ENCODE data around the gene MOB3A. TPM values are rescaled to one million over a fixed set of nuclear protein-coding genes. Genes with fewer than 3 reads are reported as not detected.

The MOB3A gene
- total and polyA plus RNA-seq, 10 of the 15 experiments (the other 5 are each of a cell fraction or from before 2014, with no cell fraction given): 7.5 to 229 (median 79.4) TPM

DNA sequence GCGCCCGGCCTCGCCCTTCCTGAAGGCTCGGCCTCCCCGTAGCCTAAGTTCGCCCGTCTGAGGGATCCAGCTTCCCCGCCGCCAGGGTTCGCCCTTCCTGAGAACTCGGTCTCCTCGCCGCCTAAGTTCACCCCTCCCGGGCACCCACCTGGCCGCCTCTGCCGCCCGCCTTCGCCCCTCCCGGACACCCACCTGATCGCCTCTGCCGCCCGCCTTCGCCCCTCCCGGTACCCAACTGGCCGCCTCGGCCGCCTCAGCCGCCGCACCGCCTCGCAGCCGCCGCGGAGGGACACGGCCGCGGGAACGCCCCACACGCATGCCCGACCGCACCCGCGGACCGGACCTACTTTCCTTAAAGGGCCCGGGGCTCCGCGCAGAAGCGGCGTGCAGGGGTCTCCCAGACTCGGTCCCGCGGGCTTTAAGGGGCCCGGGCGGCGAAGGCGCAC, at the start of gene MOB3A (continued):
- TF ChIP-seq, protein P1, sequence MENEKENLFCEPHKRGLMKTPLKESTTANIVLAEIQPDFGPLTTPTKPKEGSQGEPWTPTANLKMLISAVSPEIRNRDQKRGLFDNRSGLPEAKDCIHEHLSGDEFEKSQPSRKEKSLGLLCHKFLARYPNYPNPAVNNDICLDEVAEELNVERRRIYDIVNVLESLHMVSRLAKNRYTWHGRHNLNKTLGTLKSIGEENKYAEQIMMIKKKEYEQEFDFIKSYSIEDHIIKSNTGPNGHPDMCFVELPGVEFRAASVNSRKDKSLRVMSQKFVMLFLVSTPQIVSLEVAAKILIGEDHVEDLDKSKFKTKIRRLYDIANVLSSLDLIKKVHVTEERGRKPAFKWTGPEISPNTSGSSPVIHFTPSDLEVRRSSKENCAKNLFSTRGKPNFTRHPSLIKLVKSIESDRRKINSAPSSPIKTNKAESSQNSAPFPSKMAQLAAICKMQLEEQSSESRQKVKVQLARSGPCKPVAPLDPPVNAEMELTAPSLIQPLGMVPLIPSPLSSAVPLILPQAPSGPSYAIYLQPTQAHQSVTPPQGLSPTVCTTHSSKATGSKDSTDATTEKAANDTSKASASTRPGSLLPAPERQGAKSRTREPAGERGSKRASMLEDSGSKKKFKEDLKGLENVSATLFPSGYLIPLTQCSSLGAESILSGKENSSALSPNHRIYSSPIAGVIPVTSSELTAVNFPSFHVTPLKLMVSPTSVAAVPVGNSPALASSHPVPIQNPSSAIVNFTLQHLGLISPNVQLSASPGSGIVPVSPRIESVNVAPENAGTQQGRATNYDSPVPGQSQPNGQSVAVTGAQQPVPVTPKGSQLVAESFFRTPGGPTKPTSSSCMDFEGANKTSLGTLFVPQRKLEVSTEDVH (IDR thresholded peaks at IDR 0.05; ENCODE audit: low read depth, partially characterized antibody): no peak
- TF ChIP-seq STAT1 (conservative IDR thresholded peaks at IDR 0.05): 0 out of 2 replicates have a peak, but pooled peaks have one; percentile 77
- no peak for TF ChIP-seq HDAC6 (IDR thresholded peaks at IDR 0.05; ENCODE audit: unreplicated experiment)
- TF ChIP-seq, protein P2, sequence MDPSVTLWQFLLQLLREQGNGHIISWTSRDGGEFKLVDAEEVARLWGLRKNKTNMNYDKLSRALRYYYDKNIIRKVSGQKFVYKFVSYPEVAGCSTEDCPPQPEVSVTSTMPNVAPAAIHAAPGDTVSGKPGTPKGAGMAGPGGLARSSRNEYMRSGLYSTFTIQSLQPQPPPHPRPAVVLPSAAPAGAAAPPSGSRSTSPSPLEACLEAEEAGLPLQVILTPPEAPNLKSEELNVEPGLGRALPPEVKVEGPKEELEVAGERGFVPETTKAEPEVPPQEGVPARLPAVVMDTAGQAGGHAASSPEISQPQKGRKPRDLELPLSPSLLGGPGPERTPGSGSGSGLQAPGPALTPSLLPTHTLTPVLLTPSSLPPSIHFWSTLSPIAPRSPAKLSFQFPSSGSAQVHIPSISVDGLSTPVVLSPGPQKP (IDR thresholded peaks at IDR 0.05; ENCODE audit: low read depth, low read length): peak; percentile 66; the same call in 1 of the 2 replicates
- no peak for TF ChIP-seq GABPA (IDR thresholded peaks at IDR 0.05; ENCODE audit: low read depth)
- peak; percentile 91 for TF ChIP-seq ZNF217 (IDR thresholded peaks at IDR 0.05)
- TF ChIP-seq, protein P3, sequence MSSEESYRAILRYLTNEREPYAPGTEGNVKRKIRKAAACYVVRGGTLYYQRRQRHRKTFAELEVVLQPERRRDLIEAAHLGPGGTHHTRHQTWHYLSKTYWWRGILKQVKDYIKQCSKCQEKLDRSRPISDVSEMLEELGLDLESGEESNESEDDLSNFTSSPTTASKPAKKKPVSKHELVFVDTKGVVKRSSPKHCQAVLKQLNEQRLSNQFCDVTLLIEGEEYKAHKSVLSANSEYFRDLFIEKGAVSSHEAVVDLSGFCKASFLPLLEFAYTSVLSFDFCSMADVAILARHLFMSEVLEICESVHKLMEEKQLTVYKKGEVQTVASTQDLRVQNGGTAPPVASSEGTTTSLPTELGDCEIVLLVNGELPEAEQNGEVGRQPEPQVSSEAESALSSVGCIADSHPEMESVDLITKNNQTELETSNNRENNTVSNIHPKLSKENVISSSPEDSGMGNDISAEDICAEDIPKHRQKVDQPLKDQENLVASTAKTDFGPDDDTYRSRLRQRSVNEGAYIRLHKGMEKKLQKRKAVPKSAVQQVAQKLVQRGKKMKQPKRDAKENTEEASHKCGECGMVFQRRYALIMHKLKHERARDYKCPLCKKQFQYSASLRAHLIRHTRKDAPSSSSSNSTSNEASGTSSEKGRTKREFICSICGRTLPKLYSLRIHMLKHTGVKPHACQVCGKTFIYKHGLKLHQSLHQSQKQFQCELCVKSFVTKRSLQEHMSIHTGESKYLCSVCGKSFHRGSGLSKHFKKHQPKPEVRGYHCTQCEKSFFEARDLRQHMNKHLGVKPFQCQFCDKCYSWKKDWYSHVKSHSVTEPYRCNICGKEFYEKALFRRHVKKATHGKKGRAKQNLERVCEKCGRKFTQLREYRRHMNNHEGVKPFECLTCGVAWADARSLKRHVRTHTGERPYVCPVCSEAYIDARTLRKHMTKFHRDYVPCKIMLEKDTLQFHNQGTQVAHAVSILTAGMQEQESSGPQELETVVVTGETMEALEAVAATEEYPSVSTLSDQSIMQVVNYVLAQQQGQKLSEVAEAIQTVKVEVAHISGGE (CRISPR knock-in tag; IDR thresholded peaks at IDR 0.05): no peak
- peak; percentile 59; the same call in 1 of the 2 replicates for TF ChIP-seq CREM (IDR thresholded peaks at IDR 0.05; ENCODE audit: low read depth)
- TF ChIP-seq, protein P4, sequence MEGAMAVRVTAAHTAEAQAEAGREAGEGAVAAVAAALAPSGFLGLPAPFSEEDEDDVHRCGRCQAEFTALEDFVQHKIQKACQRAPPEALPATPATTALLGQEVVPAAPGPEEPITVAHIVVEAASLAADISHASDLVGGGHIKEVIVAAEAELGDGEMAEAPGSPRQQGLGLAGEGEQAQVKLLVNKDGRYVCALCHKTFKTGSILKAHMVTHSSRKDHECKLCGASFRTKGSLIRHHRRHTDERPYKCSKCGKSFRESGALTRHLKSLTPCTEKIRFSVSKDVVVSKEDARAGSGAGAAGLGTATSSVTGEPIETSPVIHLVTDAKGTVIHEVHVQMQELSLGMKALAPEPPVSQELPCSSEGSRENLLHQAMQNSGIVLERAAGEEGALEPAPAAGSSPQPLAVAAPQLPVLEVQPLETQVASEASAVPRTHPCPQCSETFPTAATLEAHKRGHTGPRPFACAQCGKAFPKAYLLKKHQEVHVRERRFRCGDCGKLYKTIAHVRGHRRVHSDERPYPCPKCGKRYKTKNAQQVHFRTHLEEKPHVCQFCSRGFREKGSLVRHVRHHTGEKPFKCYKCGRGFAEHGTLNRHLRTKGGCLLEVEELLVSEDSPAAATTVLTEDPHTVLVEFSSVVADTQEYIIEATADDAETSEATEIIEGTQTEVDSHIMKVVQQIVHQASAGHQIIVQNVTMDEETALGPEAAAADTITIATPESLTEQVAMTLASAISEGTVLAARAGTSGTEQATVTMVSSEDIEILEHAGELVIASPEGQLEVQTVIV (IDR thresholded peaks at IDR 0.05; ENCODE audit: borderline replicate concordance, partially characterized antibody): peak; percentile 11
- TF ChIP-seq ZNF274 (IDR thresholded peaks at IDR 0.05; ENCODE audit: insufficient read depth, insufficient read length): no peak
- TF ChIP-seq ZBTB40 (IDR thresholded peaks at IDR 0.05; ENCODE audit: borderline replicate concordance): no peak
- no peak for TF ChIP-seq ZBED1 (IDR thresholded peaks at IDR 0.05; ENCODE audit: borderline replicate concordance)
- TF ChIP-seq SUZ12 (IDR thresholded peaks at IDR 0.05; ENCODE audit: unreplicated experiment): no peak
- no peak for TF ChIP-seq NR2C2 (IDR thresholded peaks at IDR 0.05; ENCODE audit: borderline replicate concordance, control insufficient read depth, insufficient read length, low read depth)

Data from GM12878 (cell line).